Panc1 (cell line): ENCODE data around the gene TGDS. TPM values are rescaled to one million over a fixed set of nuclear protein-coding genes. Genes with fewer than 3 reads are reported as not detected.

Experiments used
- ATAC-seq: fragments of 200-7000 bp; cut with Tn5 transposase; 2 replicates; pipeline ENCODE4 v1.9.1; 2020; ENCODE audit warnings: mild to moderate bottlenecking, moderate library complexity
- BruUV-seq: library from RNA; stranded (reverse); fragments of 400-500 nt; replicated peaks from 2 replicates; lab custom pipeline; 2021; lab: Mats Ljungman, UMichigan
- CTCF ChIA-PET: fragments of 300-600 bp; sonication (Branson Sonifier 250); formaldehyde crosslinking; loops from one replicate; lab custom pipeline; 2022; ENCODE audit warnings: antibody characterized with exemption; lab: Charles Lee
- POLR2A ChIA-PET: fragments of 300-600 bp; sonication (Branson Sonifier 250); formaldehyde crosslinking; loops from one replicate; lab custom pipeline; 2022; ENCODE audit warnings: antibody characterized with exemption; lab: Charles Lee
- DNase-seq: peaks from one replicate; pipeline ENCODE4 v3.0.0-alpha.2; 2010; ENCODE audit warnings: low read depth, low spot score
- H3K27ac ChIP-seq: 2 replicates; pipeline ENCODE4 v1.5.1; 2011; ENCODE audit warnings: mild to moderate bottlenecking, low read length, inconsistent platforms
- H3K27me3 ChIP-seq: fragments of 200-500 bp; sonication (Bioruptor generic); 2 replicates; pipeline ENCODE4 v1.6.0; 2014; ENCODE audit warnings: low read length, inconsistent platforms; ENCODE audit not compliant: control insufficient read depth, insufficient read depth
- H3K36me3 ChIP-seq: fragments of 200-500 bp; sonication (Bioruptor generic); 2 replicates; pipeline ENCODE4 v1.5.1; 2014; ENCODE audit warnings: inconsistent platforms, mild to moderate bottlenecking, low read length, moderate library complexity; ENCODE audit not compliant: control insufficient read depth, insufficient read depth
- H3K4me1 ChIP-seq: 2 replicates; pipeline ENCODE4 v1.5.1; 2011; ENCODE audit warnings: inconsistent platforms, mild to moderate bottlenecking, low read length, moderate library complexity; ENCODE audit not compliant: control insufficient read depth, insufficient read depth
- H3K4me3 ChIP-seq, 2 experiments: 2 replicates each; pipeline ENCODE4 v1.5.1; 2011 to 2012; ENCODE audit warnings: low read depth in 2 of 2, low read length in 2 of 2, mild to moderate bottlenecking in 2 of 2, inconsistent platforms in 1 of 2, moderate library complexity in 1 of 2
- H3K9me3 ChIP-seq: fragments of 200-500 bp; sonication (Bioruptor generic); 2 replicates; pipeline ENCODE4 v1.5.1; 2014; ENCODE audit warnings: low read depth, mild to moderate bottlenecking, inconsistent platforms, low read length, moderate library complexity; ENCODE audit not compliant: control insufficient read depth, insufficient read depth
- POLR2AphosphoS5 ChIP-seq: IDR thresholded peaks from 2 replicates; pipeline ENCODE4 v1.6.1; 2012; ENCODE audit warnings: mild to moderate bottlenecking, low read depth, low read length, moderate library complexity
- SIN3A ChIP-seq: IDR thresholded peaks from 2 replicates; pipeline ENCODE4 v1.6.1; 2012; ENCODE audit warnings: low read depth, mild to moderate bottlenecking, low read length, moderate library complexity, borderline replicate concordance; ENCODE audit not compliant: insufficient read depth
- TCF7L2 ChIP-seq: IDR thresholded peaks from 2 replicates; pipeline ENCODE4 v1.6.1; 2011; ENCODE audit warnings: mild to moderate bottlenecking, low read depth, low read length, inconsistent platforms
- in situ Hi-C: cut with HindIII; loops from 2 replicates; pipeline ENCODE4 v1.10.0; 2016; ENCODE audit warnings: low sequenced_read_pairs, low pct_unique_long_range_greater_than_20kb
- intact Hi-C: fragments of 100-400 bp; cut with micrococcal nuclease; formaldehyde crosslinking; loops from one replicate; pipeline ENCODE4 v1.10.0; 2022; ENCODE audit not compliant: unreplicated experiment
- total RNA-seq: library from RNA; stranded (reverse); gene quantifications from one replicate; pipeline ENCODE4 v1.2.1, GENCODE V29; 2021; ENCODE audit not compliant: unreplicated experiment
- TF ChIP-seq, protein P1 (sequence below): fragments of 450-650 bp; IDR thresholded peaks from 2 replicates; pipeline ENCODE4 v1.5.1; 2017; ENCODE audit warnings: mild to moderate bottlenecking
- TF ChIP-seq, protein P2 (sequence below), 2 experiments: IDR thresholded peaks; 2 replicates each; pipeline ENCODE4 v1.6.1; 2011 to 2012; ENCODE audit warnings: low read depth in 2 of 2, control low read depth in 1 of 2, low read length in 1 of 2, mild to moderate bottlenecking in 1 of 2, moderate library complexity in 1 of 2; ENCODE audit not compliant: insufficient read depth in 1 of 2

The TGDS gene
- total RNA-seq, 1 experiment from 2014 or later: 7.9 TPM

GRCh38 chr13:94595001-94595949 lies 677 bp downstream of the TGDS start:
- intact Hi-C loops: no loop called here
- CTCF ChIA-PET: no interaction called here

DNA sequence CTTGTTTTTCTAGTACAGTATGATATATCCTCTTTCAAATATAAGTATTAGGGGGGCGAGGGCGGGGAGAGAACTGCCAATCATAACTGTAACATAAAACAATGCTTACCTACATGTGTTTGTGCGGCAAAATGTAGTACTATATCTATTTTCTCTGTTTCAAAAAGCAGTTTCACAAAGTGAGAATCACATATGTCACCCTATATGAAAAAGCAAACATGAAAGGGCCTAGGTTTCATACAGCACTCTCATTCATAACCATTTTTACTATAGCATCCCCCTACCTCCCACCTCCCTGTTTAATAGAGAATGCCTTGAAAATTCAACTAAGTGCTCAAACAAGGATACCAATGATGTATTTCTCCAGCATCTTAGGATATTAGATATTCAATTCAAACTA lies 5.2 kb downstream of the TGDS start:
- CTCF ChIA-PET: no interaction called here

More at GRCh38 chr13:94595001-94595949, 677 bp downstream of the TGDS start:
- Histone ChIP-seq H3K4me1 (peaks cover 7% of the 10 kb centered on the region), H3K27me3 (no peaks in the 10 kb centered on the region), H3K9me3 (no peaks in the 10 kb centered on the region), H3K36me3 (peaks cover 3% of the 10 kb centered on the region), H3K27ac (peak overlapping the region; percentile 84), H3K4me3 (peak overlapping the region; percentile 80 to 89)
- BruUV-seq: TSS peak; percentile 79
- POLR2A ChIA-PET: interaction anchor here (0.5 kb wide), 1 partner anchor 9 kb away, joined by 11 read pairs; no protein-coding TSS in a partner anchor
- in situ Hi-C loops: no loop called here
- DNase-seq: no peak
- ATAC-seq: peak; percentile 69
- TF ChIP-seq, protein P1, sequence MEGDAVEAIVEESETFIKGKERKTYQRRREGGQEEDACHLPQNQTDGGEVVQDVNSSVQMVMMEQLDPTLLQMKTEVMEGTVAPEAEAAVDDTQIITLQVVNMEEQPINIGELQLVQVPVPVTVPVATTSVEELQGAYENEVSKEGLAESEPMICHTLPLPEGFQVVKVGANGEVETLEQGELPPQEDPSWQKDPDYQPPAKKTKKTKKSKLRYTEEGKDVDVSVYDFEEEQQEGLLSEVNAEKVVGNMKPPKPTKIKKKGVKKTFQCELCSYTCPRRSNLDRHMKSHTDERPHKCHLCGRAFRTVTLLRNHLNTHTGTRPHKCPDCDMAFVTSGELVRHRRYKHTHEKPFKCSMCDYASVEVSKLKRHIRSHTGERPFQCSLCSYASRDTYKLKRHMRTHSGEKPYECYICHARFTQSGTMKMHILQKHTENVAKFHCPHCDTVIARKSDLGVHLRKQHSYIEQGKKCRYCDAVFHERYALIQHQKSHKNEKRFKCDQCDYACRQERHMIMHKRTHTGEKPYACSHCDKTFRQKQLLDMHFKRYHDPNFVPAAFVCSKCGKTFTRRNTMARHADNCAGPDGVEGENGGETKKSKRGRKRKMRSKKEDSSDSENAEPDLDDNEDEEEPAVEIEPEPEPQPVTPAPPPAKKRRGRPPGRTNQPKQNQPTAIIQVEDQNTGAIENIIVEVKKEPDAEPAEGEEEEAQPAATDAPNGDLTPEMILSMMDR: no peak
- TF ChIP-seq, protein P2, sequence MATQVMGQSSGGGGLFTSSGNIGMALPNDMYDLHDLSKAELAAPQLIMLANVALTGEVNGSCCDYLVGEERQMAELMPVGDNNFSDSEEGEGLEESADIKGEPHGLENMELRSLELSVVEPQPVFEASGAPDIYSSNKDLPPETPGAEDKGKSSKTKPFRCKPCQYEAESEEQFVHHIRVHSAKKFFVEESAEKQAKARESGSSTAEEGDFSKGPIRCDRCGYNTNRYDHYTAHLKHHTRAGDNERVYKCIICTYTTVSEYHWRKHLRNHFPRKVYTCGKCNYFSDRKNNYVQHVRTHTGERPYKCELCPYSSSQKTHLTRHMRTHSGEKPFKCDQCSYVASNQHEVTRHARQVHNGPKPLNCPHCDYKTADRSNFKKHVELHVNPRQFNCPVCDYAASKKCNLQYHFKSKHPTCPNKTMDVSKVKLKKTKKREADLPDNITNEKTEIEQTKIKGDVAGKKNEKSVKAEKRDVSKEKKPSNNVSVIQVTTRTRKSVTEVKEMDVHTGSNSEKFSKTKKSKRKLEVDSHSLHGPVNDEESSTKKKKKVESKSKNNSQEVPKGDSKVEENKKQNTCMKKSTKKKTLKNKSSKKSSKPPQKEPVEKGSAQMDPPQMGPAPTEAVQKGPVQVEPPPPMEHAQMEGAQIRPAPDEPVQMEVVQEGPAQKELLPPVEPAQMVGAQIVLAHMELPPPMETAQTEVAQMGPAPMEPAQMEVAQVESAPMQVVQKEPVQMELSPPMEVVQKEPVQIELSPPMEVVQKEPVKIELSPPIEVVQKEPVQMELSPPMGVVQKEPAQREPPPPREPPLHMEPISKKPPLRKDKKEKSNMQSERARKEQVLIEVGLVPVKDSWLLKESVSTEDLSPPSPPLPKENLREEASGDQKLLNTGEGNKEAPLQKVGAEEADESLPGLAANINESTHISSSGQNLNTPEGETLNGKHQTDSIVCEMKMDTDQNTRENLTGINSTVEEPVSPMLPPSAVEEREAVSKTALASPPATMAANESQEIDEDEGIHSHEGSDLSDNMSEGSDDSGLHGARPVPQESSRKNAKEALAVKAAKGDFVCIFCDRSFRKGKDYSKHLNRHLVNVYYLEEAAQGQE (IDR thresholded peaks at IDR 0.05; ENCODE audit: insufficient read depth in 1 of 2, low read depth in 2 of 2, low read length in 1 of 2): no peak
- no peak for TF ChIP-seq POLR2AphosphoS5
- TF ChIP-seq SIN3A: no peak
- TF ChIP-seq TCF7L2: no peak

More for the DNA sequence above, 5.2 kb downstream of the TGDS start:
- Histone ChIP-seq H3K27ac (no peak overlapping the region), H3K4me3 (no peak overlapping the region), H3K9me3 (no peaks in the 10 kb centered on the region), H3K27me3 (no peaks in the 10 kb centered on the region), H3K36me3 (peaks cover 3% of the 10 kb centered on the region), H3K4me1 (peaks cover 7% of the 10 kb centered on the region)
- intact Hi-C loops: no loop called here
- BruUV-seq: no TSS peak
- POLR2A ChIA-PET: no interaction called here
- no peak for DNase-seq
- TF ChIP-seq, protein P2 (IDR thresholded peaks at IDR 0.05; ENCODE audit: insufficient read depth in 1 of 2, low read depth in 2 of 2, low read length in 1 of 2): no peak
- TF ChIP-seq, protein P1: no peak
- TF ChIP-seq POLR2AphosphoS5 (no peak), TCF7L2 (no peak), SIN3A (no peak)
- in situ Hi-C loops: no loop called here
- ATAC-seq: no peak
